H1 (cell line): ENCODE measurements around the gene TTC8. TPM values are rescaled to one million over a fixed set of nuclear protein-coding genes. Genes with fewer than 3 reads are reported as not detected.

ENCODE experiments used
- ATF3 ChIP-seq: IDR thresholded peaks from 2 replicates; pipeline ENCODE4 v1.6.1; 2011; ENCODE audit warnings: low read depth, mild to moderate bottlenecking, low read length; ENCODE audit not compliant: insufficient read depth
- BRCA1 ChIP-seq: IDR thresholded peaks from 2 replicates; pipeline ENCODE4 v1.6.1; 2012; ENCODE audit warnings: low read depth, low read length, improper control_type of control experiment
- EGR1 ChIP-seq: IDR thresholded peaks from 2 replicates; pipeline ENCODE4 v1.6.1; 2011; ENCODE audit warnings: low read depth, low read length, borderline replicate concordance
- RNF2 ChIP-seq: fragments of 200-900, 300-1000 bp; sonication (generic); IDR thresholded peaks from 2 replicates; pipeline ENCODE4 v1.7.1; 2016; ENCODE audit warnings: borderline replicate concordance, low read depth, mild to moderate bottlenecking, antibody characterized with exemption, low read length; ENCODE audit not compliant: poor library complexity, severe bottlenecking; ENCODE audit errors: missing control alignments
- SIX5 ChIP-seq: IDR thresholded peaks from 2 replicates; pipeline ENCODE4 v1.6.1; 2011; ENCODE audit warnings: mild to moderate bottlenecking, low read depth, low read length
- TAF7 ChIP-seq: optimal IDR thresholded peaks from 2 replicates; pipeline ENCODE3; 2011; ENCODE audit warnings: low read depth, mild to moderate bottlenecking, inconsistent platforms, low read length, moderate library complexity, borderline replicate concordance
- TBP ChIP-seq: IDR thresholded peaks from 2 replicates; pipeline ENCODE4 v1.6.1; 2011; ENCODE audit warnings: low read depth, low read length, improper control_type of control experiment
- USF2 ChIP-seq: IDR thresholded peaks from 2 replicates; pipeline ENCODE4 v1.6.1; 2011; ENCODE audit warnings: low read length, improper control_type of control experiment
- polyA plus RNA-seq, 7 experiments: library from polyadenylated mRNA; depleted of rRNA in 3 of 7; stranded (reverse) in 5 of 7; unstranded in 2 of 7; fragments of >200 nt in 5 of 7; fragments of 200-250 nt in 2 of 7; gene quantifications; 1 replicate in 5 of 7; 2 replicates in 1 of 7; 4 replicates in 1 of 7; pipeline versions ENCODE4 v1.2.1 to v1.2.3, GENCODE V29; 2011 to 2013; ENCODE audit warnings: missing spikeins in 2 of 7, mixed read lengths in 2 of 7
- total RNA-seq: library from RNA; stranded (reverse); fragmentation: NEBNext Ultra II Directional; extraction: Animal tissue kit (Norgen Biotek cat#: 25700); gene quantifications from 2 replicates; pipeline ENCODE4 v1.2.1, GENCODE V29; 2021

The TTC8 gene
- total and polyA plus RNA-seq, 2 of the 8 experiments (the other 6 are each of a cell fraction or from before 2014, with no cell fraction given): 13.1 to 13.5 TPM

DNA sequence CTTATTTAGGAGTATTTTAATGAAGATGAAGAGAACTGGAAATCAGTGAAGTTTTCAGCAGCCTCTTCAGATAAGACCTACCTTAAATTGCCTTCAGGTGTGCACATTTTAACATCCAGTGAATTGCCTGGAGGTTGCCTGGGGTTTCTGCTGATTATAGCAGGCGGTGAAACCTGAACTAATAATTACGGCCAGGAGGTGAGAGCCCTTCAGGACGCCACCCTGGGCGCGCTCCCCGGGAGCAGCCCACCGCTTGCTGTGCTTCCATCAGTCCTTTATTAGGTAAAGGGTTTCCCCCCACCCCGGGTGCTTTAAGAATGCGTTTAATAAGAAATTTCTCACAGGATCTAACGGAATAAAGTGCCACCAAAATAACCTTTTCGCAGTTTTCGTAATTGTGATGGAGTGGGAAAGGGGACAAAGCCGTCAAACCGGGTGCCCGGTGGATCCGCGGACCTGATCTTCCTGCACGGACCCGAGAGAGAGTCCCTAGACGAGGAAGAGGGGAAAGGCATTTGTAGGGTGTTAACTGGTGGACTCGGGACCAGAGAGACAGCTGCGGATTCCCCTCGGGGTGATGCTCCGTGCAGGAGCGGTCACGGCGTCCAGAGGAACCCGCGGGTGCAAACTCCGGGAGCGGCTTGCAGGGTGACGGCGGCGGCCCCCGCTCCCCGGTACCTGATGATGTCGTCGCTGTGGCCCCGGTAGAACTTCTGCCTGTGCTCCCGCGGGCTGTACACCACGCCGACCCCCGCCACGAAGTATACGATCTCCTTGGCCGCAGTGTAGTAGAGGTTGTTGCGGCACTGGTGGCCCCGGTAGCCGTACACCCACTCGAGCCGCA is 32.6 kb upstream of the TTC8 start (continued):
- no peak for TF ChIP-seq TAF7
- no peak for TF ChIP-seq SIX5
- peak; percentile 49 for TF ChIP-seq RNF2
- TF ChIP-seq TBP: no peak
- TF ChIP-seq EGR1: no peak
- no peak for TF ChIP-seq ATF3
- TF ChIP-seq BRCA1: no peak
- TF ChIP-seq USF2: no peak
